Stimulated activated CD8-positive, alpha-beta memory T cell treated with anti-CD3 and anti-CD28 coated beads, Interleukin-15, amount 100 ng/mL, for 1 hour (primary cell): ENCODE measurements around the gene TMEM204.

Source experiments
- DNase-seq: peaks from one replicate; pipeline ENCODE4 v3.0.0-alpha.2; 2020; ENCODE audit warnings: low read depth

TMEM204 gene

GRCh38 chr16:1557576-1557975 lies 24.1 kb downstream of the TMEM204 start:
- DNase-seq: no peak

DNA sequence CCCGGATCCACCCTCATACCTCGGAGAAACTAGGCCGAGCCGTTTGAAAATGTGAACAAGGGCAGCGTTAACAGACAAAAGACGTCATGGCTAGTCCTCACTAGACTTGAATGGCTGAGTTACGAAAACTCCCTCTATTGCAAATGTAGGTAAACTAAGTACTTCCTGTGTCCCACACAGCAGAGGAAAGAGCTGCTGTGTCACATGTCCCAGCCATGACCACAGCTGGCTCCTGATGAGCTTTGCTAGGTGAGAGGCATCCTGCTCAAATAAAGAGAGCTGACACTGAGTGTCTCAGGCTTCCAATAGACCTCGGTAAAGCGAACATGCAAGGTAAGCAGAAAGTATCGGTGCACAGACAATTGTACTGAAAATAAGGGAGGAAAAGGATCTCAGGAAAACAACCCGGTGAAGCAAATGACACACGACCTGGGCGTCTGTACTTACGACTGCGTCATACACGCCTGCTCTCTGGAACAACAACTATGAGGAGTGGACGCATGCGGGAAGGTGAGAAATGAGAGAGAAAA lies 26.0 kb downstream of the TMEM204 start:
- no peak for DNase-seq

GRCh38 chr16:1560153-1560552 lies 26.7 kb downstream of the TMEM204 start:
- DNase-seq: no peak

GRCh38 chr16:1560866-1561265 lies 27.4 kb downstream of the TMEM204 start:
- DNase-seq: no peak

DNA sequence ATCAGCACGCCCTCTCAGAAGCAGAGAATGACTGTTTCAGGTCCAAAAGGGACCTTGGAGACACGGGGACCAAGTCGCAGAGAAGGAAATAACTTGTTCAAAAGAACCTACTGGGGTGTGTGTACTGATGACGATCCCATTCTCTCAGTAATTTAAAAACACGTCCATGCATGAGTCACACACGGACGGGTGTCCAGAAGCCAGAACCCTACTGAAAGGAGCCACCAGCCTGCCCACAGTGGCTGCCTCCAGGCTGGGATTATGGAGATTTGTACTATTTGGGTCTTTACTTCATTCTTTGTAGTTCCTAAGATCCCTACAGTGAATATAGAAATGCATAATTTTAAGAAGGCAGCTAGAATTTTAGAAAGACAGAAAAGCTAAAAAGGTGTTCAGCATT lies 27.8 kb downstream of the TMEM204 start:
- DNase-seq: no peak

- no peak for DNase-seq
Observed at GRCh38 chr16:1561836-1562235, 28.4 kb downstream of the TMEM204 start.

GRCh38 chr16:1563786-1564185 lies 30.3 kb downstream of the TMEM204 start:
- no peak for DNase-seq

GRCh38 chr16:1564325-1564724 lies 30.9 kb downstream of the TMEM204 start:
- no peak for DNase-seq

DNA sequence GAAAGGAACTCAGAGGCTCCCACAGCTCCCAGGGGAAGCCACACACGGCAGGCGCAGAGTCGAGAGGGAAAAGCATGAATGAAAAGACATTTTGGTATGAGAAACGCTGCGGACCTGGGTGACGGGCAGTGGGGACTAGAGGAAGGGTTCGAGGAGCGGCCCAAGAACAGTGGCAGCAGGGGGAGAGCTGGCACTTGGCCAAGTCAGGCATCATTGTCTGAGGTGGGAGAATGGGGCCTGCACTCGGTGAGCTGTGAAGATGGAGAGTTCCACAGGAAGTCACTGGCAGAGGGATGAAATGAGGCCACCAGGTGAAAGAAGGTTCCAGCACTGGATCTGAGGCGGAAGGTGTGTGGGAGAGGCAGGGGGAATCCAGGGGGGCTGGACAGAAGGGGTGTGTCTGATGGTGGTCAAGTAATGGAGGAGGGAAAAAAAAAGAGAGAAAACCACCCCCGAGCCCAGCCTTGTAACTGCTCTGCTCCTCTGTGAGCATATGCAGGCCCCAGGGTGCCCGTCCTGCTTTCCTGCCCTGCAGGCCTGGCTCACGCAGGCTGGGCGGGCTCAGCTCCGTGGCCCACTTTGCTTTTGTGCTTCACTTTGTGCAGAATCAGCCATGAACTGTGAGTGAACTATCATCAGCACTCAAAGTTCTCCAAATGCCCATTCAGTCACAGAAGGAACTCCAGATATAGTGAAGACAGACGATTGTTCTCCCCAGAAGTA lies 31.8 kb downstream of the TMEM204 start:
- no peak for DNase-seq

DNA sequence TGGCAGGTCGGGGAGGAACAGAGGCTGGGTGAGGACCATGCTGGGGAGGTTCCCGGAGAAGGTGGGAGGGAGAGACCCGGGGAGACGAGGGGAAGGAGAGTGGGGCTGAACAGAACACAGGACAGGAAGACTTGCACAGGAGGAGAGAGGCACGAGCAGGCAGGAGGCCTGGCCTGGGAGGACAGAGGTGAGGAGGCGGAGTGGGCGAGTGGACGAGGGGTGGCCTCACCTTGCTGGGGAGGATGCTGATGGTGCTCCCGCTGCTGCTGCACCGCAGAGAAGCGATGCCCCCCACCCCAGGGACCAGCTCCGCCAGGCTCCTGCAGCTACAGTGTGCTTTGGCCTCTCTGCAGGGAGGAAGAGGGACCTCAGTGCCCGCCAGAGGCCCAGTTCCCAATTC lies 34.5 kb downstream of the TMEM204 start:
- DNase-seq: no peak

GRCh38 chr16:1571012-1571671 lies 37.7 kb downstream of the TMEM204 start:
- DNase-seq: no peak

DNA sequence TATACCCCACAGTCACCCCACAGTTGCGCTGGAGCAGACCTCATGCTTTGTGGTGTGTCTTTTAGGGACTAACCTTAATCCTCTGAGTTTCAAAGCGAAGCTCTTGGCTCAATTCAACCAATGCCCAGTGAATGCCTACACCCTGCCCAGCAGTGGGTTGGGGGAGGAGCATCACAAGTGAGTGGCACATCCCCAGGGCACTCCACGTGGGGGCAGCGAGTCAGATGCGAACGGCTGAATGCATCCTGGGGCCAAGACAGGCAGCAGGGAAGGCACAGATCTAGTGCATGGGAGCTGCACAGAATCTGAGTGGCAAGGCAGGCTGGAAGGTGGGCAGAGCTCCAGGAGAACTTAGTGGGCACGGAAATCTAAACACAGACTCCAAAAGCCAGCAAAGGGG lies 39.2 kb downstream of the TMEM204 start:
- no peak for DNase-seq

GRCh38 chr16:1573301-1573700 lies 39.8 kb downstream of the TMEM204 start:
- DNase-seq: no peak

DNA sequence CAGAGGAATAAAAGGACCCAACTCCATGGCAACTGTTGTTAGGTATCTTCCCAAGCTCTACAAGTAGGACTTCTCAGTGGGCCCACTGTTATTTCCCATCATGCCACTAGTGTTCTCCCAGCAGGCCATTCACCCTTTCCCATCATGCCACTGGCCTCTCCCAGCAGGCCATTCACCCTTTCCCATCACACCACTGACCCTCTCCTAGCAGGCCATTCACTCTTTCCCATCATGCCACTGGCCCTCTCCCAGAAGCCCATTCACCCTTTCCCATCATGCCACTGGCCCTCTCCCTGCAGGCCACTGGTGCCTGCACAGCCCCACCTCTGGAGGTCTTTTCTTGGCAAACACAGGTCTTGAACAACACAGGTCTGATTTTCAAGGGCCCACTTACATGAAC lies 42.1 kb downstream of the TMEM204 start:
- DNase-seq: no peak

- no peak for DNase-seq
Observed at GRCh38 chr16:1579214-1579613, 45.7 kb downstream of the TMEM204 start.

DNA sequence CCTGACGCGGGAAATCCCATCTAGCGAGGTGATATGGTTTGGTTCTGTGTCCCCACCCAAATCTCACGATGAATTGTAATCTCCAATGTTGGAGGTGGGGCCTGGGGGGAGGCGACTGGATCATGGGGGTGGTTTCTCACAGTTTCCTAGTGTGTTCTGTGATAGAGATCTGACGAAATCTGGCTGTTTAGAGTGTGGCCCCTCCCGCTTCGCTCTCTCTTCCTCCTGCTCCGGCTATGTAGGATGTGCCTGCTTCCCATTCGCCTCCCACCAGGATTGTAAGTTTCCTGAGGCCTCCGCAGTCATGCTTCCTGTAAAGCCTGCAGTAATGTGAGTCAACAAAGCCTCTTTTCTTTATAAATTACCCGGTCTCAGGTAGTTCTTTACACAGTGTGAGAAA lies 46.8 kb downstream of the TMEM204 start:
- DNase-seq: no peak

DNA sequence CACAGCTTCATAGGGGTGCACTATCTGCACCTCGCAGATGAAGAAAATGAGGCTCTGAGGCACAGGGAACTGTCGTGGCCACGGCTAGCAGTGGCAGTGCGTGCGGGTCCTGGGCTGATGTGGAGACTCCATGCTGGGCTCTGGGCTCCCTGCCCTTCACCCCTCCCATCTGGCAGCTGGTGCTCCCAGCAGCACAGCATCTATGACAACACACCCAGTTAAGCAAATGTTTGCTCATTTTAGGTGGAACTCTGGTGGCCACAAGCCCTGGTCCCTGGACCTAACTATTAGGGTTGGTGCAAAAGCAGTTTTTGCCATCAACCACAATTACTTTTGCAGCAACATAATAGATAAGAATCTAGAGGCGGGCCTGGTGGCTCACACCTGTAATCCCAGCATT lies 47.5 kb downstream of the TMEM204 start:
- DNase-seq: no peak

GRCh38 chr16:1581804-1582203 lies 48.3 kb downstream of the TMEM204 start:
- DNase-seq: no peak

GRCh38 chr16:1583180-1583579 lies 49.7 kb downstream of the TMEM204 start:
- no peak for DNase-seq

GRCh38 chr16:1584926-1585484 lies 51.5 kb downstream of the TMEM204 start:
- DNase-seq: no peak

DNA sequence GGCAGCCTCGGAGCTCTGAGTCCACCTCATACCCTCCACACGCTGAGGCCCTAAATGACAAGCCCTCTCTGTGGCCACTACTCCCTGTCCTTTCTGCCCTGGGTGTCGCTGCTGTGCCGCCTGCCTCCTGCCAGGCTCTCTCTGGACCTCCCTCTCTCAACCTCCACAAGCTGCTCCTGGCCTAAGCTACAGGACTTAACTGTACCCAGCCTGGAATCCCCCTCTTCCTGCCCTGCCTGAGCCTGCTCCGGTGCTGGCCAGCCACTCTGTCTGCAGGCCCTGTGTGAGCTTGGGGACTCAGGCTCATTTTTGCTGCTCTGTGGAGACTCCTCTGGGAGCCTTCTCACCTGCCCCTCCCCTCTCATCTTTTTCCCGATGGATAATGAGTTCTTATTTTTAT lies 56.9 kb downstream of the TMEM204 start:
- no peak for DNase-seq

GRCh38 chr16:1590930-1591705 lies 57.7 kb downstream of the TMEM204 start:
- no peak for DNase-seq

- no peak for DNase-seq
Observed at GRCh38 chr16:1592446-1592845, 59.0 kb downstream of the TMEM204 start.
